Peyer's patch (tissue), 4 donors: ENCODE data around the gene SMIM1. TPM values are rescaled to one million over a fixed set of nuclear protein-coding genes. Genes with fewer than 3 reads are reported as not detected.

Source experiments
- DNase-seq, 3 donors: peaks; one replicate each; pipeline ENCODE4 v3.0.0-alpha.2; 2017 to 2019
- H3K27ac ChIP-seq, 4 donors: fragments of 200-600 bp; sonication (generic); one replicate each; pipeline ENCODE4 v1.5.1; 2016 to 2019
- H3K27me3 ChIP-seq, 2 donors: fragments of 200-600 bp; sonication (generic); one replicate each; pipeline ENCODE4 v1.5.1; 2019
- H3K36me3 ChIP-seq, 3 donors: fragments of 200-600 bp; sonication (generic); one replicate each; pipeline ENCODE4 v1.5.1; 2016 to 2019
- H3K4me1 ChIP-seq, 4 donors: fragments of 200-600 bp; sonication (generic); one replicate each; pipeline ENCODE4 v1.5.1; 2016 to 2019
- H3K4me3 ChIP-seq, 4 donors: fragments of 200-600 bp; sonication (generic); 1 replicate in 3 of 4; 2 replicates in 1 of 4; pipeline ENCODE4 v1.5.1; 2016 to 2019; ENCODE audit warnings: mild to moderate bottlenecking in 1 of 4
- H3K9me3 ChIP-seq, 4 donors: fragments of 200-600 bp; sonication (generic); one replicate each; pipeline ENCODE4 v1.5.1; 2016 to 2019; ENCODE audit warnings: mild to moderate bottlenecking in 1 of 4
- CTCF ChIP-seq, 6 experiments: fragments of 450-650 bp in 4 of 6; fragments of 200-600 bp in 2 of 6; sonication (generic) in 1 of 6; IDR thresholded peaks; one replicate each; pipeline ENCODE4 v1.5.1; 2017 to 2019; ENCODE audit warnings: antibody characterized with exemption in 6 of 6, mild to moderate bottlenecking in 3 of 6, moderate library complexity in 1 of 6
- POLR2A ChIP-seq, 2 donors: fragments of 450-650 bp; IDR thresholded peaks; one replicate each; pipeline ENCODE4 v1.5.1; 2017; ENCODE audit warnings: antibody characterized with exemption in 2 of 2, mild to moderate bottlenecking in 2 of 2, moderate library complexity in 2 of 2
- total RNA-seq, 4 donors: library from RNA; depleted of rRNA; stranded (reverse); fragments of >200 nt; gene quantifications; one replicate each; pipeline ENCODE4 v1.1.0, GENCODE V29; 2016

Gene SMIM1
- total RNA-seq, 4 donors from 2014 or later: not detected

GRCh38 chr1:3735027-3735681, 37.4 kb upstream of the SMIM1 start:
- Histone ChIP-seq H3K9me3 (no peaks in the 10 kb centered on the region), H3K36me3 (peaks cover 0 to 23% (median 0%) of the 10 kb centered on the region in 3 donors), H3K27me3 (peaks cover 0 to 3% of the 10 kb centered on the region in 2 donors), H3K27ac (no peak overlapping the region), H3K4me3 (no peak overlapping the region), H3K4me1 (no peaks in the 10 kb centered on the region)
- DNase-seq: no peak
- no peak for TF ChIP-seq POLR2A (IDR thresholded peaks at IDR 0.05)
- TF ChIP-seq CTCF (IDR thresholded peaks at IDR 0.05): no peak

GRCh38 chr1:3735688-3736087, 36.9 kb upstream of the SMIM1 start:
- H3K27me3 ChIP-seq: peaks cover 0 to 3% of the 10 kb centered on the region in 2 donors
- no peak overlapping the region for H3K27ac ChIP-seq
- TF ChIP-seq POLR2A (IDR thresholded peaks at IDR 0.05) (no peak), CTCF (IDR thresholded peaks at IDR 0.05) (no peak)
- no peaks in the 10 kb centered on the region for H3K4me1 ChIP-seq
- H3K4me3 ChIP-seq: no peak overlapping the region
- H3K9me3 ChIP-seq: no peaks in the 10 kb centered on the region
- no peak for DNase-seq
- H3K36me3 ChIP-seq: peaks cover 0 to 23% (median 0%) of the 10 kb centered on the region in 3 donors

GRCh38 chr1:3736131-3736561, 36.4 kb upstream of the SMIM1 start:
- Histone ChIP-seq H3K4me3 (no peak overlapping the region), H3K9me3 (no peaks in the 10 kb centered on the region), H3K4me1 (no peaks in the 10 kb centered on the region), H3K27ac (no peak overlapping the region), H3K27me3 (peaks cover 0 to 3% of the 10 kb centered on the region in 2 donors), H3K36me3 (peaks cover 0 to 23% (median 0%) of the 10 kb centered on the region in 3 donors)
- DNase-seq: no peak
- no peak for TF ChIP-seq CTCF (IDR thresholded peaks at IDR 0.05)
- no peak for TF ChIP-seq POLR2A (IDR thresholded peaks at IDR 0.05)

- no peaks in the 10 kb centered on the region for H3K9me3 ChIP-seq
- TF ChIP-seq POLR2A (IDR thresholded peaks at IDR 0.05) (no peak), CTCF (IDR thresholded peaks at IDR 0.05) (no peak)
- peaks cover 0 to 3% of the 10 kb centered on the region in 2 donors for H3K27me3 ChIP-seq
- no peak overlapping the region for H3K27ac ChIP-seq
- H3K36me3 ChIP-seq: peaks cover 0 to 23% (median 0%) of the 10 kb centered on the region in 3 donors
- H3K4me3 ChIP-seq: no peak overlapping the region
- H3K4me1 ChIP-seq: no peaks in the 10 kb centered on the region
- DNase-seq: no peak
Measured at GRCh38 chr1:3736708-3737107, 35.8 kb upstream of the SMIM1 start.

GRCh38 chr1:3738943-3739342, 33.6 kb upstream of the SMIM1 start:
- TF ChIP-seq CTCF (IDR thresholded peaks at IDR 0.05) (no peak), POLR2A (IDR thresholded peaks at IDR 0.05) (no peak)
- Histone ChIP-seq H3K27me3 (no peaks in the 10 kb centered on the region), H3K36me3 (peaks cover 0 to 23% (median 0%) of the 10 kb centered on the region in 3 donors), H3K4me3 (no peak overlapping the region), H3K4me1 (no peaks in the 10 kb centered on the region), H3K27ac (no peak overlapping the region), H3K9me3 (no peaks in the 10 kb centered on the region)
- no peak for DNase-seq
